Neural crest cell (in vitro differentiated cells): Measurements from ENCODE around the gene SPRN. TPM values are rescaled to one million over a fixed set of nuclear protein-coding genes. Genes with fewer than 3 reads are reported as not detected.

Source experiments
- DNase-seq: peaks from one replicate; pipeline ENCODE4 v3.0.0; 2021; ENCODE audit warnings: low read depth, mixed read lengths, low spot score
- H3K27ac Mint-ChIP-seq: one replicate; pipeline ENCODE4 v1.8.0; 2021; ENCODE audit warnings: mild to moderate bottlenecking, mixed read lengths; ENCODE audit not compliant: unreplicated experiment
- H3K27me3 Mint-ChIP-seq: 2 replicates; pipeline ENCODE4 v1.8.0; 2021; ENCODE audit warnings: low read depth, mild to moderate bottlenecking, mixed read lengths
- H3K36me3 Mint-ChIP-seq: 2 replicates; pipeline ENCODE4 v1.8.0; 2021; ENCODE audit warnings: low read depth, mild to moderate bottlenecking, mixed read lengths
- H3K4me1 Mint-ChIP-seq: 2 replicates; pipeline ENCODE4 v1.8.0; 2021; ENCODE audit warnings: mixed read lengths
- H3K4me3 Mint-ChIP-seq: one replicate; pipeline ENCODE4 v1.8.0; 2021; ENCODE audit warnings: mild to moderate bottlenecking, mixed read lengths
- H3K9me3 Mint-ChIP-seq: 2 replicates; pipeline ENCODE4 v1.8.0; 2021; ENCODE audit warnings: mixed read lengths
- CTCF ChIP-seq: fragments of 200-600 bp; sonication (generic); conservative IDR thresholded peaks from 2 replicates; pipeline ENCODE4 v1.5.0; 2021; ENCODE audit warnings: antibody characterized with exemption, mild to moderate bottlenecking
- total RNA-seq: library from RNA; stranded (reverse); gene quantifications from 2 replicates; pipeline ENCODE4 v1.2.1, GENCODE V29; 2021

Gene SPRN
- total RNA-seq, 1 donor from 2014 or later = 0.37 TPM

GRCh38 chr10:133458021-133458709 is 33.7 kb upstream of the SPRN start:
- Mint-ChIP-seq H3K27me3 (no peaks in the 10 kb centered on the region), H3K9me3 (peaks cover 8% of the 10 kb centered on the region), H3K4me1 (no peaks in the 10 kb centered on the region), H3K4me3 (no peak overlapping the region), H3K27ac (no peak overlapping the region), H3K36me3 (peaks cover 5% of the 10 kb centered on the region)
- no peak for TF ChIP-seq CTCF
- DNase-seq = no peak

- H3K27ac Mint-ChIP-seq = no peak overlapping the region
- H3K9me3 Mint-ChIP-seq = peaks cover 10% of the 10 kb centered on the region
- no peak for DNase-seq
- peaks cover 5% of the 10 kb centered on the region for H3K36me3 Mint-ChIP-seq
- H3K27me3 Mint-ChIP-seq = no peaks in the 10 kb centered on the region
- H3K4me3 Mint-ChIP-seq = no peak overlapping the region
- no peak for TF ChIP-seq CTCF
- no peaks in the 10 kb centered on the region for H3K4me1 Mint-ChIP-seq
These were observed 32.8 kb upstream of the SPRN start for GRCh38 chr10:133457100-133457841.

GRCh38 chr10:133456041-133456951 is 31.9 kb upstream of the SPRN start:
- Mint-ChIP-seq H3K27ac (no peak overlapping the region), H3K27me3 (no peaks in the 10 kb centered on the region), H3K9me3 (peaks cover 8% of the 10 kb centered on the region), H3K4me3 (no peak overlapping the region), H3K36me3 (peaks cover 5% of the 10 kb centered on the region), H3K4me1 (no peaks in the 10 kb centered on the region)
- no peak for DNase-seq
- no peak for TF ChIP-seq CTCF

- no peak overlapping the region for H3K4me3 Mint-ChIP-seq
These were observed 31.2 kb upstream of the SPRN start for GRCh38 chr10:133455611-133456031.

More at GRCh38 chr10:133455611-133456031, 31.2 kb upstream of the SPRN start:
- no peak for DNase-seq
- no peaks in the 10 kb centered on the region for H3K4me1 Mint-ChIP-seq
- peaks cover 10% of the 10 kb centered on the region for H3K9me3 Mint-ChIP-seq
- H3K36me3 Mint-ChIP-seq = peaks cover 3% of the 10 kb centered on the region
- no peaks in the 10 kb centered on the region for H3K27me3 Mint-ChIP-seq
- H3K27ac Mint-ChIP-seq = no peak overlapping the region
- TF ChIP-seq CTCF = no peak
